Measurements from ENCODE around the gene DBNDD2.

GRCh38 chr20:45416917-45417316 lies 8.8 kb downstream of the DBNDD2 start:
- TF ChIP-seq POLR2AphosphoS5 (IDR thresholded peaks at IDR 0.05; ENCODE audit: low read depth, low read length) (no peak), REST (IDR thresholded peaks at IDR 0.05; ENCODE audit: insufficient read depth in 1 of 2, low read depth in 2 of 2, low read length in 2 of 2) (no peak), SIN3A (IDR thresholded peaks at IDR 0.05; ENCODE audit: borderline replicate concordance, insufficient read depth, low read length) (no peak), TAF1 (IDR thresholded peaks at IDR 0.05; ENCODE audit: borderline replicate concordance, insufficient read depth, low read length) (no peak), FOXP2 (optimal IDR thresholded peaks at IDR 0.05; ENCODE audit: borderline replicate concordance, extremely low read depth, extremely low read length, insufficient read depth) (no peak)
